Measurements from ENCODE around the gene ZDHHC7.

ZDHHC7 gene

DNA sequence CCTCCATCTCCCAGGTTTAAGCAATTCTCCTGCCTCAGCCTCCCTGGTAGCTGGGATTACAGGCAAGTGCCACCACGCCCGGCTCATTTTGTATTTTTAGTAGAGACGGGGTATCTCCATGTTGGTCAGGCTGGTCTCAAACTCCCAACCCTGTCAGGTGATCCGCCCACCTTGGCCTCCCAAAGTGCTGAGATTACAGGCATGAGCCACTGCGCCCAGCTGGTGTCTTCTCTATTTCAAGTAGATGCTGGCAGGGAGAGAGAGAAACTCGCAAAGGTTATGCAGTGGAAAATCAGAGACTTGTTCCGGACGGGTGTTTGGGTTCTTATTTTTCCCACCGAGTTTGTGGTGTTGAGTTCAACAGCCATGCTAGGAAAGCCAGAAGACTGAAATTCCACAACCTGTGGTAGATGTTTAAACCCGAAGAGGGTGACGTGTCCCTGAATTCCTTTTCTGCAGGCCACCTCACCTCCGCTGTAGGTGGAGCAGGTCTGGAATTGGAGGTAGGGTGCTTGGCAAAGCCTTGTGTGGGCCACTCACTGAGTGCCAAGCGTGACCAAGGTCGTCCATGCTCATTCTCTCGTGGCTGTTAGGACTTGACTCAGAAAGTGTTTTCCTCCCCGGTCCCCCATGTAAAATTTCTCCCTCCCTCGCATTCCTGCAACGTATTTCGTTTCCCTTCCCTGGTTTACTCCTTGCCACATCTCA lies 7.3 kb upstream of the ZDHHC7 start:
- DNase-seq (ENCODE audit: low read depth) = no peak

DNA sequence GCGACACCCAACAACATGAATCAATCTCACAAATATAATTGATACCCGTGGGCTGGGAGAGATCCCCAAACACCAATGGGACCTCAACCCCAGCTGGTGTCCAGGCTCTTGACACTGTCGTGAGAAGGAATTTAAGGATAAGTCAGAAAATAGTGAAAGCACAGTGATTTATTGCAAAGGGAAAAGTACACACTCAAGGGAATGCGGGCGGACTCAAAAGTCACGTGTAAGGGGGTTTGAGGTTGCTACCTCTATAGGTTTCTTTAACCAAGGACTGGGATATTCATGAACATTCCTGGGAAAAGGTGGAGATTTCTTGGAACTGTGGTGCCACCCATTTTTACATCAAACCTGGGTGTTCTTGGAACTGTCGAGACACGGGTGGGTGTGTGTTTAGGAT lies 6.3 kb upstream of the ZDHHC7 start:
- DNase-seq (ENCODE audit: low read depth) = no peak

DNA sequence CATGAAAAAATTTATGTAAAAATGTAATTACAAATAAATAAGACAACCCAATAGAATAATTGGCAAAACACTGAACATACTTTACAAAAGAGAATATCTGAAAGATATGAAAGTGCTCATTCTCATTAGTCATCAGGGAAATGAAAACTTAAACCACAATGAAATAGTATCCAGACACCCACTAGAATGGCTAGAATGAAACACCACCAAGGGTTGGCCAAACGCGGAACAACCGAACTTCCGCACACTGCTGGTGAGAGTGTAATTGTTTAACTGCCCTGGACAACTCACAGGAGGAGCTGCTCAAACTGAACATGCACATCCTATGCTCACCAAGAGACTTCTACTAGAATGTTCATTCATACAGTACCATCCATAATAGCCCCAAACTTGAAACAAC lies 5.8 kb upstream of the ZDHHC7 start:
- DNase-seq (ENCODE audit: low read depth) = no peak

DNA sequence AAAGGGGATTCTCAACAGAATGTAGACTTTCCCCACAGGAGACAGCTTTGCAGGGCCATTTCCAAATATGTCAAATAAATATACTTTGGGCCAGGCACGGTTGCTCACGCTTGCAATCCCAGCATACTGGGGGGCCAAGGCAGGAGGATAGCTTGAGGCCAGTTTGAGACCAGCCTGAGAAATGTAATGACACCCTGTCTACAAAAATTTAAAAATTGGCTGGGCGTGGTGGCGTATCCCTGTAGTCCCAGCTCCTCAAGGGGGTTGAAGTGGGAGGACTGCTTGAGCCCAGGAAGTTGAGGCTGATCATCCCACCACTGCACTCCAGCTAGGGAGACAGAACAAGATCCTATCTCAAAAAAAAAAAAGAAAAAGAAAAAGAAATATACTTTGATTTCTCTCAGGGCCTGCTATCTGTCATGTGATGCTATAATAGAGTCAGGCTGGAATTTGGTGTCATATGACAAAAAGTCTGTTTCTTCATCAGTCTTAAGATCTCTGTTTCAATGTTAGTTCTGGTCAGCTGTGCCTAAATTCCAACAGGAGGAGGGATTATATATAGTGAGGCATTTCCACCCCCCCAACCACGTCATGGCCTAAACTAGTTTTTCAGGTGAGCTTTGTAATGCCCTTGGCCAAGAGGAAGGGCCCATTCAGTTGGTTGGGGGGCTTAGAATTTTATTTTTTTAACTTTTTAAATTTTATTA lies 4.3 kb upstream of the ZDHHC7 start:
- no peak for DNase-seq (ENCODE audit: low read depth)

DNA sequence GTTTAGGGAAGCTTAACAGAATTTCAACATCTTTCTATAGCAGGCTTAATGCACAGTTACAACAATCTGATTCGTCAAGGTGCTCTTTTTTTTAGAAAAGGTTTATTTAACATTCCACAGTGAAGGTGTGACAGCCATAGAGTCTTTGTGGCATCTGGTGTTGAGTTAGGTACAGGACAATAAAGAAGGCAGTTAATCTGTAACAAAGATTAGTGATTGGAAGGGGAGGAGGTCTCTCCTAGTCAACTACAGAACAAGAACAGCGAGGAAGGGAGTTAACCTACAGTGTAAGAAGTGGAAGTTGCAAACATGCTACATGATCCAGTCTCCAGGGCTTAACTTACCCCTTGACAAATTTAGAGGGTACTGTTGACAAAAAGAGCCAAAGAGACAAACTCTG lies 3.0 kb upstream of the ZDHHC7 start:
- no peak for DNase-seq (ENCODE audit: low read depth)

DNA sequence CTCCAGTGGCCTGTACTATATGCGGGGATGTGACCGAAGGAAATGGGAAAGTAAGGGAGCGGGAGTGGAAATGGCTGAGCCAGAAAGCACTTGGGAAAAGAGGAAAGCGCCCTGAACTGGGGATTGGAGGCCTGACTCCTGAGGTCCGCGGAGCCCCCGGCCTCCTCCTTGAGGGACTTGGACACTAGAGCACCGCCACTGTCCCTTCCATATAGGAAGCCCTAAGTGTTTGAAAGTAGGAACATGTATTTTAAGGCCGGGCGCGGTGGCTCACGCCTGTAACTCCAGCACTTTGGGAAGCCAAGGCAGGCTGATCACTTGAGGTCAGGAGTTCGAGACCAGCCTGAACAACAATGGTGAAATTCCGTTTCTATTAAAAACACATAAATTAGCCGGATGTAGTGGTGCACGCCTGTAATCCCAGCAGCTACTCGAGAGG lies 530 bp upstream of the ZDHHC7 start:
- DNase-seq (ENCODE audit: low read depth) = no peak

DNA sequence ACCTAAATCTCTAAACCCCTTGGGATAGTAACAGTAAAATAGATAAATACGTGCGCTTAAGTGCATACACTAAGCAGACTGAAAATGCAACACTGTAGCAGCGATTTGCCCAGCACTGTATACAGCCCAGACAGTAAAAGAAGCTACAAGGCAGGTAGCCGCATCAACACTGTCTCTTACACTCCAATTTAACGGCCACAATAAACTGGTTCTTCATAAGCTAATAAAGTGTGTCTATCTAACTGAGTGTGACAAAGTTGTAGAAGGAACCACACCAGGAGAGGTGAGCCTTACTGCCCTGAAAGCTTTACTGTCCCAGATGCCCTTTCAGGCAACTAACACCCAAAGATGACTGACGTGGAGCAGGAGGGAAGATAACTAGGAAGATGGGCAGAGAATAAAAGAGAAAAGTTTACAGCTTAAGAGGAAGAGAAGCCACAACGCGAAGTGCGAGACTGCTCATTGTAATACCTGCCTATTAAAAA lies 847 bp downstream of the ZDHHC7 start:
- no peak for DNase-seq (ENCODE audit: low read depth)

DNA sequence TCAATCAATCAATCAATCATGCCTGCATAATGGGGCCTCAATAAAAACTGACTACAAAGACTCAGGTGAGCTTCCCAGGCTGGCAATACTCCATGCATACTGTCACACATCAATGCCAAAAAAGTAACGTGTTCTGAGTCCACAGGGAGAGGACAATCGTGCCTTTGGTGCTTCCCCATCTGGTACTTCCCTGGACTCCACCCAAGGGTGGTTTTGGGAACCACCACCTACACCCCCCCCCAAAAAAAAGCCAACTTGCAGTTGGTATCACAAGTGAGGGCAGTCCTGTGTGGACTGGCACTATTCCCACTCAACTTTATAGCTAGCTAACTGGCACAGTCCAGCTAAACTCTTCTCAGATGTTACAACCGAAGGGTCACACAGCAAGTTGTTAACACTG lies 3.1 kb downstream of the ZDHHC7 start:
- no peak for DNase-seq (ENCODE audit: low read depth)

DNA sequence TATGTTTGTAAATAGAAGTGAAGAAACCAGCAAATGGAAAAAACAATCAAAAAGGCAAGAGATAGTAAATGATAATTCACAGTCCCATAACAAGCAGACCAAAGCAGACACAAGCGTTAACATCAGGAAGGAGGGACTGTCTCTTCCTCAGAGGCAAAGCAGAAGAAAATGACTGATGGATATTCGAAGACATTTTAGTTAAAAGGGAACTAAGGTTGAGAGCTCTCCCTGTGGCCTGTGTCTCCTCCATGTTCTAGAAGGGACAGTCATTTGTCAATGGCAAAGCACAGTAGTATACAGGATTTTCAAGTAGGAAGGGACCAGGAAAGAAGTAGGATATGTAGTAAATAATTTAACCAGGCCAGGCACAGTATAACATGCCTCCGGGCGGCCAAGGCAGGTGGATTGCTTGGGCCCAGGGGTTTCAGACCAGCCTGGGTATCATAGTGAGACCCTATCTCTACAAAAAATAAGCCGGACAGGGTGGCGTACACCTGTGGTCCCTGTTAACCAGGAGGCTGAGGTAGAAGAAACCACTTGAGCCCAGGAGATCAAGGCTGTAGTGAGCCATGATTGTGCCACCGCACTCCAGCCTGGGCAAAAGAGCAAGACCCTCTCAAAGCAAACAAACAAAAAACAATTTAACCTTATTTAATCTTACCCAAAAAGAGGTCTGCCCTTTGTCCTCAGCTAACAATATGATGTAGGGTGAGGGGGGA lies 3.7 kb downstream of the ZDHHC7 start:
- DNase-seq (ENCODE audit: low read depth) = no peak

DNA sequence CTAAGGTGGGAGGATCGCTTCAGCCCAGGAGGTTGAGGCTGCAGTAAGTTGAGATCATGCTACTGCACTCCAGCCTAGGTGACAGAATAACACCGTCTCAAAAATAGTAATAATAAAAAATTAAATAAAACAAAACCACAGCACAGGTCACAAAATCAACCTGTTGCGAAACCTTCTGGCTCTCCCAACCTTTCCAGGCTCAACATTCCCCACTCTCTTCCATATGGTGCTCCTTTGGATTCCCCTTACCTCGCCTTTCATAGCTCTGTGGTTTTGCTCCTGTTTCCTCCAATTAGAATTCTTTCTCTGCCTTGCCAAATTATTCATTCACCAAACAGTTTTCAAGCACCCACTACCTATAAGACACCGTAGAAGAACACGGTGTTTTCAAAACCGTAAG lies 4.7 kb downstream of the ZDHHC7 start:
- DNase-seq (ENCODE audit: low read depth) = no peak

DNA sequence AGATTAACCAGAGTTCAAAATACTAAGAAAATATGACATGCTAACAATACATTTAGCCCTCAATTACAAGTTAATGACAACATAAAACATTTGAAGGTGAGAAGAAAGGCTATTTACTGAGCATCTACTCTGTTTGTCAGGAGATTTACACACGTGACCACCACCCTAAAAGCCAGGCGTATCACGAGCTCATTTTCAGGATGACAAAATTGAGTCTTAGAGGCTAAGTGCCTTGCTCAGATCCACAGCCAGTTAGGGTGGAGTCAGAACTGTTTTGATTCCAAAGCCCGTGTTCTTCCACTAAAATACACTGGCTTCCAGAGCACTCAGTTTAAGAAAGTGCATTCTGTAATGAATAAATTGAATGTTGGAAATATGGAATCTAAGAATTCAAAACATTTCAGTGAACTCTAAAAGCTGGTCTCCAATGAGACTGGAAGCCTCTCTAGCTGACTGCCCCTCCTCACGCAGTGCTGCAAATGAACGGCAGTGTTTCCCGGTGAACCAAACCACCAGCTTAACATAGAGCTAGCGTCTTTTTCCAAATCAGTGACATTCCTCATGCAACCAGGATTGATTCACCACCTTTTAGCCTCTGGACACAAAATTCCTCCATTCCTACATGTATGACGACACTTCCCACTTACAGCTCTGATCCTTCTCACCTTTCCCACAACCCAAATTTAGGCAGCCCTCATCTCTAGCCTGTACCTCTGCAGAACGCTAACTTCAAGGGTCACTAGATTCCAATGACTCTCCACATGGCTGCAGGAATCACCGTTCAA lies 5.9 kb downstream of the ZDHHC7 start:
- no peak for DNase-seq (ENCODE audit: low read depth)

DNA sequence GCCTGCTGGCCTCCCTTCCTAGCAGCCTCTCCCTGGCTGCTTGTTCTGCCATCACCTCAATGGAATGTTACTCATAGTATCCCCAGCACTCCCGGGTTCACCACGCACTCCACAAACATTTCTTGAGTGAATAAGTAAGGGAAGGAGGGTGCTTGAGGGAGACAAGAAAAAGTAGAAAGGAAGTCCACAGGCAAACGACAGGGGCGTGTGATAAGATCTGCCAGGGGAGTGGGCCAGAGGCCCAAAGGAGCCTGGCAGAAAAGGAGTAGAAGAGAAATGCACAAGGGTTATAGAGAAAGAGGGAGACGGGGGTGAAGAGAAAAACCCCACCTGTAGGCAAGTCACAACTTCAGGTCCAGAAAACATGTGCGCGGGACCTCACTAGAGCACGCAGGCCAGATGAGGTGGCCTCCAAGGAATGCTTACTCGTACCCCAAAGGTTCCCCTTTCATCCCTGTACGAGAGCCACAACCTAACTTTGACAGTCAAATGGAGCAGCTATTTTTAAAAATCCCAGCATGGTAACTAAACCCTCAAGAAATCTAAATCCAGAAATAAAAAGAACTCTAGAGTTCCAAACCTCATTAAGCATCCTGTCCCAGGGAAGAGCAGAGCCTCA lies 6.6 kb downstream of the ZDHHC7 start:
- DNase-seq (ENCODE audit: low read depth) = no peak

DNA sequence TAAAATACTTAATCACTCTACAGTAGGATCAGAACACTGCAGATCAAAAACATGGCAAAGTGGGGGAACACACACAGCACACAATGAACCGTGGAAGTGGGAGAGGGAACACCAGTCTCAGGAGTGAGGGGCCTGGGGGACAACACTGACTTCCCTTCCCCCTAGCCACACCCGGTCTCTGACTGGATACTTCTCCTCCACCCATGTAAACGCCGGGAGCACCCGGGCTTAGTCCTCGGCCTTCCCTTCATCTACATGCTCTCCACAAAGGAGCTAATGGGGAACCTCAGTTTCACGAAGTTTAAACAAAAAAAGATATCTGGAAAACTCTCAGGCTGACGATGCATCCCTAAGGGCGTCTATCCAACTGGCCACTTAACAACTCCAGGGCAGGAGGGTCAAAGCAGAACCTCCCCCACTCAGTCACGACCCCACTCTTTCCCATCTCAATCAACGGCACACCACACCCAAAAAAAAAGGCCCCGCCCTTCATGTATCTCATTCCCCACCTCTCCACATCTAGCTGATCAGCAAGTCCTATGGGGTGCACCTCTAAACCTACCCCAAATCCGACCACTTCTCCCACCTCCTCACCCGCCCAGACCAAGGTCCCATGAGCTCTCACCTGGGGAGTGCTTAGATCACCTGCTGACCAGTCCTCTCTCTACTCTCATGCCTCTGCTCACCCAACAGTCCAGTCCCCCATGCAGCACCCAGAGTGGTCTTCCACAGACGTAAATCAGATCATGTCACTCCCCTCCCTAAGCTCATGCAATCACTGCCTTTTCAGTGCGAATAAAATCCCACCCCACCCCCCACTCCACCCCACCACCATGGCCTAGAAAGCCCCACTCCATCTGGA lies 7.4 kb downstream of the ZDHHC7 start:
- no peak for DNase-seq (ENCODE audit: low read depth)

DNA sequence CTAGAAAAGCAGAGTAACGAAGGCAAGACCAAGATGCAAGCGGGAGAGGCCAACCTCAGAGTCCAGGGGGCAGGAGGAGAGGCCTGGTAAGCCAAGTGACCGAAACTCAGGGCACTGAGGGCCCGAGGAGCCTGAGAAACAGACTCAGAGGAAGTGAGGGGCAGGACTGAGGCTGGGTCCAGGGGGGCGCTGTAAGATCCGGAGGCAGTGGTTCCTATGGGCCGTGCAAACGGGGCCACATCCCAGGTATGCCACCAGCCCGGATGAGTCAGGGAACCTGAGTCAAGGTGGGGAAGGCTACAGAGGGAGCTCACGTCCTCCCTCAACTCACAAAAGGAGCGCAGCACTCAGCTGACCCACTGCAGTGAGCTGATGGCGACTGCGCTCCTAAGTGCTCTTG lies 8.3 kb downstream of the ZDHHC7 start:
- no peak for DNase-seq (ENCODE audit: low read depth)

DNA sequence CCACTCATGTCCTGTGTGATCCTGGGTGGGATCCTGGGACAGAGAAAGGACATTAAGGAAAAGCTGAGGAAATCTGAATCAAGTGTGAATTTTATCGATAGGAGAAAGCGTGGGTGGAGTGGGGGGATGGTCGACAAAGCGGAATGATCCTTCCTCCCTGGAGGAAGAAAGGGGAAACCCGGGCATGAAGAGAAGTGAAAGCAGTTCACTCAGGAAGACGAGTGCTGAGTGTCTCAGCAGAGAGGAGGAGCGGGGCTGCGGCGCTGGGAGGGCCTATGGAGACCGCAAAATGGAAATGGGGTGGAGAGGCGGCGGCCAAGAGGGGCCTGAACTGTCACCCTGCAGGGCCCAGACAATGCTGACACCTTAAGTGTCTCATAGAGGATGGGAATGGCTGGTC lies 8.7 kb downstream of the ZDHHC7 start:
- DNase-seq (ENCODE audit: low read depth) = no peak

DNA sequence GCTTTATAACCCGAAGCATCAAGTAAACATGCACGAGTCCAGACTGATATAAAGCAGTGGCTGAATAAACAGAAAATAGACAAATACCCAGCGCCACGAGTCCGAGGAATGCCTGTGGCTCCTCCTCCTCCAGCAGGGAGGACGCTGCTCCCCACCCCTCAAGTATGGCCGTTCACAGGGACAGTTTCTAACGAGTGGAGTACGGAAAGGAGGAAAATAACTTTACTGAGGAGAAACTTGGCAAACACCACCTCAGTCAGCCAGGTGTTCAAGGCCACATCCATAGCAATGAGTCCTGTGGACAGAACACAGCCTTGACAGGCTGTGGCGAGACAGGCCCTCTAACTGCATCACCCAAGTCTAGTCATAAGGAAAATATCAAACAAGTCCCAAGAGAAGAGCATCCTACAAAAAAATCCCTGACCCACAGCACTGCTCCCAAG lies 9.2 kb downstream of the ZDHHC7 start:
- no peak for DNase-seq (ENCODE audit: low read depth)

DNA sequence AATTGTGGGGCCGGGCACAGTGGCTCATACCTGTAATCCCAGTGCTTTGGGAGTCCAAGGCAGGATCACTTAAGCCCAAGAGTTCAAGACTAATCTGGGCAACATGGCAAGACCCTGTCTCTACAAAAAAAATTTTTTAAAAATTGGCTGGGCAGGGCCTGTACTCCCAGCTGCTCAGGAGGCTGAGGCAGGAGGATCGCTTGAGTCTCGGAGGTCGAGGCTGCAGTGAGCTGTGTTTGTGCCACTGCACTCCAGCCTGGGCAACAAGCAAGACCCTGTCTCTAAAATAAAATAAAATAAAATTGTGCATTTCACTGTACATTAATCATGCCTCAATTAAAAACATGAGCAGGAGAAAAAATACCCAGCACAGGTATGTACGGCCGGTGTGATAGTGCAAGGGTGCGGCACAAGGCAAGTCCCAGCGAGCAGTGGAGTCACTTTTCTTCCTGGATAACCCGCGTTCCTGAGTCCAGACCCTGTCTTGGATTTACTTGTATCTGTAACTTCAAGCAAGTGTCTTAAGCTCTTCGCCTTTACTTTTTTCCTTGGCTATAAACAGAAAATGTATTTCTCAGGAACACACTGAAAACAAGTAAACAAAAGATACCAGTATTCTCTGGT lies 11.4 kb downstream of the ZDHHC7 start:
- no peak for DNase-seq (ENCODE audit: low read depth)

DNA sequence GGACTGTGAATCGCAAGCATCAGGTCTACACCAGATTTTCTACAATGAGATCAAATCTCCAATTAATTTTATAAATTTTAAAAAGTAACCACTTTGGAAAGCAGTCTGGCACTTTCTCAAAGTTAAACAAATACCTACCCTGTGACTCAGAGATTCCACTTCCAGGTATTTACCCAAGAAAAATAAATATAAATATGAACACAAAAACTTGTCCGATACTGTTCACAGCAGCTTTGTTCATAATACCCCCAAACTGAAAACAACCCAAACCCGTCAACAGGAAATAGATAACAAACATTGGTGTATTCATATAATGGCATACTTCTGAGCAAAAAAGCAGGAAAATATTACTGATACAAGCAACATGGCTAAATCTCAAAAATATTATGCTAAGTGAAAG lies 12.1 kb downstream of the ZDHHC7 start:
- DNase-seq (ENCODE audit: low read depth) = no peak

DNA sequence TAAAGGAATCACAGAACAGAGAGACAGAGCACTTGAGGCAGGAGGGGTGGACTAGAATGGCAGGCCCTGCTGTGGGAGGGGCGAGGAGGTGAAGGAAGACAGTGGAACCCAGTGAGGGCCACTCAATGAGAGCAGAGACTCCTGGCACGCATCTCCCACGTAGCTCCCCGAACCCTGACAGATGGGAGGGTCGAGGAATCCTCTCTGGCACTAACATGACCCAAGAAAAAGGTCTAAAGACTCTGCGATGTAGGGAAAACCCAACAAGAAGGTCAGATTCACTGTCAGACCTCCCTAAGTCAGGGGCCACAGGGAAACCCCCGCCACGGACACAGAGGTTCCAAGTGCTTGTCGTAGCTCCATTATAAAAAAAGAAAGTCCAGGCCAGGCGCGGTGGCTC lies 15.0 kb downstream of the ZDHHC7 start:
- no peak for DNase-seq (ENCODE audit: low read depth)

DNA sequence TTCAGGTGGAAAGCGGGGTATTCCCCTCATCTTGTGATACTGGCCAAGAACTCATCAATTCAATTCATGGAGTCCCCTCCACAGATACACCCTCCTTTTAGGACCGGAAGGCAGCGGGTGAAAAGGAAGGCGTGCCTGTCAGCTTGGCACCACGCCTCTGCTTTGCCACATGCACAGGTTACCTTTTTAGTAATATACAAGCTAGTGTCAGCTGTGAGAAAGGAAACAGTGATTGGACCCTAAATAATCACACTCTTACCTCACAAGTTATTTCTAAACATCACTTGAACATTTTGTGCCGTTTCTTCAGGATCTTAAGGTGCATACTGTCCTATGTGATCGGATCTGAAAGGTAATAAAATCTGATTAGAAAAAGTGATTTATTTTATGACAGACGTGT lies 15.7 kb downstream of the ZDHHC7 start:
- no peak for DNase-seq (ENCODE audit: low read depth)

Data from activated gamma-delta T cell treated with anti-CD3 and anti-CD28 coated beads, Interleukin-2, amount 50 U/mL, for 16 hours (primary cell).